GM12872 (cell line): ENCODE measurements around the gene SORCS3.
A peak's percentile ranks its signal among the peaks of the same experiment; 100 is the strongest.

ENCODE experiments used
- CTCF ChIP-seq: IDR thresholded peaks from 3 replicates; pipeline ENCODE4 v1.5.1; 2011; ENCODE audit warnings: low read depth, mild to moderate bottlenecking, low read length, moderate library complexity; ENCODE audit not compliant: insufficient read depth

The SORCS3 gene

GRCh38 chr10:104913390-104913789, 272.3 kb downstream of the SORCS3 start:
- TF ChIP-seq CTCF, result no peak

GRCh38 chr10:104920476-104920875, 279.4 kb downstream of the SORCS3 start:
- no peak for TF ChIP-seq CTCF

- TF ChIP-seq CTCF, result no peak
These were observed 280.7 kb downstream of the SORCS3 start for GRCh38 chr10:104921763-104922162.

GRCh38 chr10:104922810-104923209, 281.7 kb downstream of the SORCS3 start:
- no peak for TF ChIP-seq CTCF

- no peak for TF ChIP-seq CTCF
These were observed 282.4 kb downstream of the SORCS3 start for GRCh38 chr10:104923501-104923900.

GRCh38 chr10:104924101-104924795, 283.2 kb downstream of the SORCS3 start:
- TF ChIP-seq CTCF, result no peak

GRCh38 chr10:104925232-104925851, 284.3 kb downstream of the SORCS3 start:
- peak; percentile 78 for TF ChIP-seq CTCF
